Measurements from ENCODE around the gene EHMT2. TPM values are rescaled to one million over a fixed set of nuclear protein-coding genes. Genes with fewer than 3 reads are reported as not detected.

EHMT2 gene
- total RNA-seq, 1 experiment from 2014 or later: 65.7 TPM

DNA sequence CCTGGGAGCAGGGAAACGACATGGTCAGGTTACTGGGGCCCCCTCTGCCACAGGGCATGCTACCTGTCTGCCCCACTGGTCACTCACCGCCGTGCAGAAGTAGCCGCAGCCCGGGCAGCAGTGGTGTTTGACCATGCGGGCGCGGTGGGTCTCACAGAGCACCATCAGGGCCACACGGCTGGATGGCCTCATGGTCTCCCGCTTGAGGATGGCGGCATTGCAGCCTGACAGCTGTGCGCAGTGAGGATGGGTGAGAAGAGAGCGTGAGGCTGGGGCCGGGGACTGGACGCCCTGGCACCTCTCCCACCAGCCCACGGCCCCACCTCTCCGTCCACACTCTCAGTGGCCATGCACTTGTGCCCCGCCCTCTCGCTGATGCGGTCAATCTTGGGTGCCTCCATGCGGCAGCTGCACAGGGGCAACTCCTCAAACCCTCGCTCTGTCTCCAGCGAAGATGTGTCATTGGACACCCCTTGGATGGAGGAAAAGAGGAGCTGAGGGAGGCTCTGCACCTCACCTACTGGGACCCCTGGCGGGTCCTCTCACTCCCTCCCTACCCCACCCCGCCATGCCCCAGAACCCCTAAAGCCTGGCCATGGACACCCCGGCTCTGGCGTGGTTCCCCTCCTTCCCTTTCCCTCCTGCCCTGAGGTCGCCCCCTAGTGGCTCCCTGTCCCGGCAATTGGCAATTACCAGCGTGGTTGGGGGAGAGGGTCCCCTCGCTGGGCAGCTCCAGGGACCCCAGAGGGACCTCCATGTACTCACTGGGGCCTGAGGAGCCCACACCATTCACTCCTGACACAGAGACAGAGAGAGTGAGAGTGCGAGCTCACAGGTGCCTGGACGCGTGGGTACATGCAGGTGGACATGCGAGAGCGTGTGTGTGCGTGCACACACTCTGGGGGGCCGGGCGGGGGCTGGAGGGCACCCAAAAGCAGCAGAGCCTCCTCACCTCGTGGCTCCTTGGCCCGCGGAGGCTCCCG lies 8.9 kb downstream of the EHMT2 start:
- Histone ChIP-seq H3K4me3 (ENCODE audit: low read depth, low read length) (no peak overlapping the region), H3K4me1 (no peaks in the 10 kb centered on the region), H3K9me3 (no peaks in the 10 kb centered on the region), H3K36me3 (ENCODE audit: control insufficient read depth, insufficient read depth, low read length) (no peaks in the 10 kb centered on the region; the same call in none of the 2 replicates), H3K27me3 (replicated peaks; ENCODE audit: control insufficient read depth, insufficient read depth, low read length) (no peaks in the 10 kb centered on the region)
- Mint-ChIP-seq H3K27ac (ENCODE audit: unreplicated experiment) (no peak overlapping the region), H3K27me3 (ENCODE audit: insufficient read depth, unreplicated experiment) (no peaks in the 10 kb centered on the region), H3K36me3 (ENCODE audit: insufficient read depth, unreplicated experiment) (peaks cover 69% of the 10 kb centered on the region), H3K9me3 (ENCODE audit: unreplicated experiment) (no peaks in the 10 kb centered on the region), H3K4me3 (ENCODE audit: unreplicated experiment) (no peak overlapping the region), H3K4me1 (ENCODE audit: low read depth, unreplicated experiment) (no peaks in the 10 kb centered on the region)
- DNase-seq: peak in 1 of 2 experiments; percentile 54
- ChIA-PET POLR2A (interaction anchor here (1.0 kb wide), 1 partner anchor 9 kb away, joined by 3 read pairs; the partner anchor contains the start of gene EHMT2), CTCF (no interaction called here)
- TF ChIP-seq, protein P1, sequence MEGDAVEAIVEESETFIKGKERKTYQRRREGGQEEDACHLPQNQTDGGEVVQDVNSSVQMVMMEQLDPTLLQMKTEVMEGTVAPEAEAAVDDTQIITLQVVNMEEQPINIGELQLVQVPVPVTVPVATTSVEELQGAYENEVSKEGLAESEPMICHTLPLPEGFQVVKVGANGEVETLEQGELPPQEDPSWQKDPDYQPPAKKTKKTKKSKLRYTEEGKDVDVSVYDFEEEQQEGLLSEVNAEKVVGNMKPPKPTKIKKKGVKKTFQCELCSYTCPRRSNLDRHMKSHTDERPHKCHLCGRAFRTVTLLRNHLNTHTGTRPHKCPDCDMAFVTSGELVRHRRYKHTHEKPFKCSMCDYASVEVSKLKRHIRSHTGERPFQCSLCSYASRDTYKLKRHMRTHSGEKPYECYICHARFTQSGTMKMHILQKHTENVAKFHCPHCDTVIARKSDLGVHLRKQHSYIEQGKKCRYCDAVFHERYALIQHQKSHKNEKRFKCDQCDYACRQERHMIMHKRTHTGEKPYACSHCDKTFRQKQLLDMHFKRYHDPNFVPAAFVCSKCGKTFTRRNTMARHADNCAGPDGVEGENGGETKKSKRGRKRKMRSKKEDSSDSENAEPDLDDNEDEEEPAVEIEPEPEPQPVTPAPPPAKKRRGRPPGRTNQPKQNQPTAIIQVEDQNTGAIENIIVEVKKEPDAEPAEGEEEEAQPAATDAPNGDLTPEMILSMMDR (IDR thresholded peaks at IDR 0.05; ENCODE audit: insufficient read depth in 1 of 2, low read depth in 1 of 2, low read length in 1 of 2, severe bottlenecking in 1 of 2, unreplicated experiment in 1 of 2): peak; percentile 73
- BruUV-seq (replicated peaks): TSS peak; percentile 35
- intact Hi-C loops (cut with micrococcal nuclease; ENCODE audit: unreplicated experiment): no loop called here

DNA sequence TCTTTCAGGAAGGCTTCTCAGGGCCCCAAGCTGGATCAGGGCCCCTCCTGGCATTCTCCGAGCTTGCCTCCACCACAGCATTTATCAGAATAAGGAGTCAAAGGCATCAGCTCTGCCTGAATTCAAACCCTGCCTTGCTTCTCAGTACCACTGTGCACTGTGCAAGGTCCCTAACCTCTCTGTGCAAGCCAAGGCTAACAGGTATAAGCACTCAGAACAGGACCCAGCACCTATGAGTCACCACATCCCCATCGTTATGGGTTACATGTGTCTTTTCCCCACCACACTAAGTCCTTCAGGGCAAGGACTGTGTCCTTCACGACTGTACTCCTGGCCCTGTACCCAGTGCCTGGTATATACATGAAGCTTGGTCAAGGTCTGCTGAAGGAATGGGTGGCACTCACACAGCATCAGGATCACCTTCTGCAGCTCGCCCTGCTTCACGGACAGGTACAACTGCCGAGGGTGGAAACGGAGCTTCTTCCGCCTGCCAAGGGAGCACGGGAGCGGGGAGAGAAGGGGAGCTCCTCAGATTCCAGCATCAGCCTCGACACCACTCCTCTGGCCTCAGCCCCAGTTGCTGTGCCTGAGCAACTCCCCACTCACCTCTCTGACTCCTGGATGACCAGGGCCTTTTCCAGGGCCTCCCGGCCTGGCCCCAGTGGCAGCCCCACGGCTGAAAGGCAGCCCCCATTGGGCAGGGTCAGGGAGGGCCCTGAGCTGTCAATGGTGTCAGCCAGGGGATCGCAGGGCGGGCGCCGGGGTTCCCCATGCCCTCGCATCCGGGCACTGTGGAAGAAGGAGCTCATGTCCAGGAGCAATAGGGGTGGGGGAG lies 10.1 kb downstream of the EHMT2 start:
- intact Hi-C loops (cut with micrococcal nuclease; ENCODE audit: unreplicated experiment): no loop called here
- CTCF ChIA-PET: interaction anchor here (0.7 to 1.3 kb wide), 2 partner anchors 10 to 15 kb away, joined by 6 to 11 read pairs; partner anchors contain the start of gene EHMT2
- DNase-seq: no peak

More for the DNA sequence above, 10.1 kb downstream of the EHMT2 start:
- H3K27me3 Mint-ChIP-seq (ENCODE audit: insufficient read depth, unreplicated experiment): no peaks in the 10 kb centered on the region
- no peaks in the 10 kb centered on the region for H3K9me3 Mint-ChIP-seq (ENCODE audit: unreplicated experiment)
- no peak overlapping the region for H3K4me3 Mint-ChIP-seq (ENCODE audit: unreplicated experiment)
- no peaks in the 10 kb centered on the region for H3K4me1 Mint-ChIP-seq (ENCODE audit: low read depth, unreplicated experiment)
- TF ChIP-seq, protein P1 (IDR thresholded peaks at IDR 0.05; ENCODE audit: insufficient read depth in 1 of 2, low read depth in 1 of 2, low read length in 1 of 2, severe bottlenecking in 1 of 2, unreplicated experiment in 1 of 2): no peak
- Histone ChIP-seq H3K9me3 (no peaks in the 10 kb centered on the region), H3K4me3 (ENCODE audit: low read depth, low read length) (no peak overlapping the region), H3K27me3 (replicated peaks; ENCODE audit: control insufficient read depth, insufficient read depth, low read length) (no peaks in the 10 kb centered on the region), H3K36me3 (ENCODE audit: control insufficient read depth, insufficient read depth, low read length) (no peaks in the 10 kb centered on the region; the same call in none of the 2 replicates), H3K4me1 (no peaks in the 10 kb centered on the region)
- no TSS peak for BruUV-seq (replicated peaks)
- POLR2A ChIA-PET: interaction anchor here (1.0 kb wide), 1 partner anchor 10 kb away, joined by 3 read pairs; the partner anchor contains the start of gene EHMT2
- peaks cover 66% of the 10 kb centered on the region for H3K36me3 Mint-ChIP-seq (ENCODE audit: insufficient read depth, unreplicated experiment)
- no peak overlapping the region for H3K27ac Mint-ChIP-seq (ENCODE audit: unreplicated experiment)

Measured in Caco-2 (cell line).